Measurements from ENCODE around the gene TRIM28.

TRIM28 gene

DNA sequence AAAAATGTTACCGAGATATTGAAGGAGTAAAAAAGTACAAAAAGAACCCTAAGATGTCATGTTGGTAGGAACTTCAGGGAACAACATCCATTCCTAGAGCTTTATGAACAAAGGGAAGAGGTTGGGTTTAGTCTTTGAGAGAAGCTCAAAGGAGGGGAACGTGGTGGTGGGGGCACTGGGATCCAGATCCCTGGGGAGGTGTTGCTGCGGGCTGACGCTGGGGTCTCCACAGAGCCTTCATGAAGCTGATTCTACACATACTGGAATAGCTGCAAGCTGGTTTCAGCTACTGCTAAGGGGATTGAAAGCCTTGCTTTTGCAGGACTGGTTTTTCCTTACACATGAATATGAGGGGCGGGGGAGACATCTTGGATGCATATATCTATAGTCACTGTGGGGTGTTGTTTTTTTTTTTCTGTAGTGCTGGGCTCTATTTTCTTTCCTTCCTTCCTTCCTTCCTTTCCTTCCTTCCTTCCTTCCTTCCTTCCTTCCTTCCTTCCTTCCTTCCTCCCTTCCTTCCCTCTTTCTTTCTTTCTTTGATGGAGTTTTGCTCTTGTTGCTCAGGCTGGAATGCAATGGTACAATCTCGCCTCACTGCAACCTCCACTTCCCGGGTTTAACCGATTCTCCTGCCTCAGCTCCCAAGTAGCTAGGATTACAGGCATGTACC, 35.7 kb downstream of the TRIM28 start:
- no peak for DNase-seq

DNA sequence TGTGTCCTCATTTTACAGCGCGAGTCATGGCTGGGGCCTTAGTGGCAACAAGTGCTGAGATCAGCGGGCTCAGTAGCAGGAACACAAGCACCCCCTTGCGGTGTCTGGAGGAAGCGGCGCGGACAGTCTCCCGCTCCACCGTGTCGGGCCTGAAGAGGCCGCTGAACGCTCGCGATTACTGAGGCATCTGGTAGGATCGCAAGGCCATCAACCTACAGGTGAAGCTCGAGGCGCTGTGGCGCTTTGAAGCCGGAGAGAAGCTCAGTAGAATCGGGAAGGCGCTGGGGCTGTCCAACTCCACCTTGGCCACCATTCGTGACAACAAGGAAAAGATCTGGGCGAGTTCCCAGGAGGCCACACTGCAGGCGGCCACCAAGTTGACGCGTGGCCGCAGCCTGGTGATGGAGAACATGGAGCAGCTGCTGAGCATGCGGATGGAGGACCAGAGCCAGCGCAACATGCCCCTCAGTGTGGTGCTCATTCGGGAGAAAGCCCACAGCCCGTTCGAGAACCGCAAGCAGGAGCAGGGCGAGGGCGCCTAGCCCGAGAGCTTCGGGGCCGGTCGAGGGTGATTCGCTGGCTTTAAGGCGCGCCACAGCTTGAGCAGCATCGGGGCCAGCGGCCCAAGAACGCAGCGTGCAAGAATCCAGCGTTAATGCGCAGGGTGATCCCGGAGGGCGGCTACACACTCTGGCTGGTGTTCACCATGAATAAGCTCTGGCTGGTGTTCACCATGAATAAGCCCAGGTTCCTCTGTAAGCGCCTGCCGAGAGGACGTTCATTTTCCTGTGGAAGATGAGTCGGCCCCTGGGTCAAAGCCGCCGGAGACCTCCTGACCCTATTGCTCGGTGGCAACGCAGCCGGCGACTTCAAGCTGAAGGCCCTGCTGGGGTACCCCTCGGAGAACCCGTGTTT, 37.6 kb downstream of the TRIM28 start:
- DNase-seq = no peak

DNA sequence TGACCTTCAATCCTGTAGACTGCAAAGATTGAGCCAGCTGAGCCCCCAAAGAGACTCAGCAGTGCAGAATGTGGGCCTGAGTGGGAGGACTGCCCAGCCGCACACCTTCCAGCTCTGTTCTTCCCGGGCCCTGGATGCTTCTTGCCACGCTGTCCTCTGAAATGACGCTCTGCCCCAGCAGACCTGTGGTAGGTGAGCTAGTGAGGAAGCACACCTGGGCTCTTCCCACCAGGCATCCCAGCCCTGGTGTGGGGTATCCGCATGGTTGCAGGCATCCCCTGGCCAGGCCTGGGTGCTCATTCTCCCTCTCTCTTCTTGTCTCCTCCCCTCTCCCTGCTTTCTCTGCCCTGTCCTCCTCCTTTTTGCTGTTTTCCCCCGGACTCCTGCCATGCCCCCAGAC, 39.1 kb downstream of the TRIM28 start:
- DNase-seq = no peak

- DNase-seq = no peak
Measured at GRCh38 chr19:58584498-58585441, 40.9 kb downstream of the TRIM28 start.

DNA sequence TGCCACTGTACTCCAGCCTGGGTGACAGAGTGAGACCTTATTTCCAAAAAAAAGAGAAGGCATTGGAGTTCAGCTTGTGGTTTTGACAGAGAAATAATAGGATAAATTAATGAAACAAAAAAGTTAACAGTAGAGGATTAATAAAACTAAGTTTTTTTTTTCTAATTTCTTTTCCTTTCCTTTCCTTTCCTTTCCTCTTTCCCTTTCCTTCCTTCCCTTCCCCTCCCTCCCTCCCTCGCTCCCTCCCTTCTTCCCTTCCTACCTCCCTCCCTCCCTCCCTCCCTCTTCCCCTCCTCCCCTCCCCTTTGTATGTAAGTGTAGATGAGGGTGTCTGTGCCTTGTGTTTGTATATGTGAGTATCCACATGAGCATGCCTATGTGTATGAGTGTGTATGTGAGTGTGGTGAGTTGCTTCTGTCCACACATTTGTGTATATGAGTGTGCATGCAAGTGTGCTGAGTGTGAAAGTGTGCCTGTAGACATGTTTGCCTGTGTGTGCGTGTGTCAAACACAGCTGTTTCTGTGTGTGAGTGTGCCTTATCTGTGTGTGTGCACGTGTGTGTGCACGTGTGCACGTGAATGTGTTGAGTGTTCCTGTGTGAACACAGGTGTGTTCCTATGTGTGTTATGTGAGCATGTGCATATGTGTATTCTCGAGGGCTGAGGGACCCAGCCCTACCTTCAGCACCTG, 41.7 kb downstream of the TRIM28 start:
- no peak for DNase-seq

GRCh38 chr19:58586133-58586765, 42.4 kb downstream of the TRIM28 start:
- DNase-seq = no peak
